Endodermal cell (in vitro differentiated cells): ENCODE data around the gene COLQ. TPM values are rescaled to one million over a fixed set of nuclear protein-coding genes. Genes with fewer than 3 reads are reported as not detected.

Experiments
- DNase-seq: peaks from one replicate; pipeline ENCODE4 v3.0.0-alpha.2; 2017
- H3K27ac ChIP-seq: 2 replicates; pipeline ENCODE4 v1.5.1; 2013; ENCODE audit warnings: mild to moderate bottlenecking, low read depth, low read length, moderate library complexity
- H3K27me3 ChIP-seq: 2 replicates; pipeline ENCODE4 v1.6.1; 2013; ENCODE audit warnings: mild to moderate bottlenecking, low read length, moderate library complexity; ENCODE audit not compliant: insufficient read depth, control insufficient read depth, poor library complexity, severe bottlenecking
- H3K36me3 ChIP-seq: 2 replicates; pipeline ENCODE4 v1.7.0; 2013; ENCODE audit warnings: mild to moderate bottlenecking, low read length, moderate library complexity; ENCODE audit not compliant: control insufficient read depth, insufficient read depth
- H3K4me1 ChIP-seq: one replicate; pipeline ENCODE4 v1.7.0; 2013; ENCODE audit warnings: low read length; ENCODE audit not compliant: control insufficient read depth, insufficient read depth
- H3K4me3 ChIP-seq: 2 replicates; pipeline ENCODE4 v1.5.1; 2013; ENCODE audit warnings: mild to moderate bottlenecking, low read length, moderate library complexity
- H3K9ac ChIP-seq: 2 replicates; pipeline ENCODE4 v1.6.1; 2013; ENCODE audit warnings: mild to moderate bottlenecking, low read length, moderate library complexity; ENCODE audit not compliant: poor library complexity, severe bottlenecking; ENCODE audit errors: extremely low read depth
- H3K9me3 ChIP-seq: 2 replicates; pipeline ENCODE4 v1.6.1; 2013; ENCODE audit warnings: mild to moderate bottlenecking, low read length, moderate library complexity; ENCODE audit not compliant: control insufficient read depth
- H3K27ac Mint-ChIP-seq: 2 replicates; pipeline ENCODE4 v1.8.0; 2020; ENCODE audit warnings: mixed read lengths
- H3K27me3 Mint-ChIP-seq: 2 replicates; pipeline ENCODE4 v1.8.0; 2021; ENCODE audit warnings: mild to moderate bottlenecking, mixed read lengths; ENCODE audit not compliant: insufficient read depth
- H3K36me3 Mint-ChIP-seq: 2 replicates; pipeline ENCODE4 v1.8.0; 2020; ENCODE audit warnings: low read depth, mixed read lengths
- H3K4me1 Mint-ChIP-seq: 2 replicates; pipeline ENCODE4 v1.8.0; 2020; ENCODE audit warnings: mixed read lengths
- H3K4me3 Mint-ChIP-seq: 2 replicates; pipeline ENCODE4 v1.8.0; 2020; ENCODE audit warnings: mild to moderate bottlenecking, moderate library complexity, mixed read lengths
- H3K9me3 Mint-ChIP-seq: 2 replicates; pipeline ENCODE4 v1.8.0; 2020; ENCODE audit warnings: mild to moderate bottlenecking, mixed read lengths
- CTCF ChIP-seq: fragments of 200-600 bp; sonication (generic); conservative IDR thresholded peaks from 2 replicates; pipeline ENCODE4 v1.5.0; 2021; ENCODE audit warnings: antibody characterized with exemption, mild to moderate bottlenecking
- WGBS, 2 experiments: methylation state at CpG; one replicate each; pipeline versions ENCODE4 v1.1.5 to v1.1.7; 2013; ENCODE audit warnings: missing lambda C conversion rate in 2 of 2, mixed read lengths in 1 of 2; ENCODE audit not compliant: insufficient coverage in 1 of 2, insufficient read length in 1 of 2; 5-methylcytosine and 5-hydroxymethylcytosine counted together
- total RNA-seq, 2 donors: library from RNA; stranded (reverse); fragmentation: NEBNext Ultra II Directional in 1 of 2; extraction: Animal tissue kit (Norgen Biotek cat#: 25700) in 1 of 2; gene quantifications; 2 replicates in 1 of 2; 3 replicates in 1 of 2; pipeline ENCODE4 v1.2.1, GENCODE V29; 2021

COLQ gene
- total RNA-seq, 2 donors from 2014 or later = 3.1 to 7.3 TPM

GRCh38 chr3:15525790-15526189 is 4.3 kb upstream of the COLQ start:
- H3K27ac Mint-ChIP-seq = no peak overlapping the region
- no peaks in the 10 kb centered on the region for H3K36me3 ChIP-seq
- H3K4me1 ChIP-seq = no peaks in the 10 kb centered on the region
- WGBS, 2 experiments = no CpG with 5 or more reads among the region's 1 CpG
- no peaks in the 10 kb centered on the region for H3K36me3 Mint-ChIP-seq
- no peak overlapping the region for H3K9ac ChIP-seq
- no peaks in the 10 kb centered on the region for H3K27me3 ChIP-seq
- H3K9me3 Mint-ChIP-seq = no peaks in the 10 kb centered on the region
- H3K4me3 ChIP-seq = no peak overlapping the region
- no peaks in the 10 kb centered on the region for H3K9me3 ChIP-seq
- H3K4me3 Mint-ChIP-seq = no peak overlapping the region
- H3K4me1 Mint-ChIP-seq = peaks cover 24% of the 10 kb centered on the region
- DNase-seq = no peak
- no peak overlapping the region for H3K27ac ChIP-seq
- TF ChIP-seq CTCF = no peak
- no peaks in the 10 kb centered on the region for H3K27me3 Mint-ChIP-seq

DNA sequence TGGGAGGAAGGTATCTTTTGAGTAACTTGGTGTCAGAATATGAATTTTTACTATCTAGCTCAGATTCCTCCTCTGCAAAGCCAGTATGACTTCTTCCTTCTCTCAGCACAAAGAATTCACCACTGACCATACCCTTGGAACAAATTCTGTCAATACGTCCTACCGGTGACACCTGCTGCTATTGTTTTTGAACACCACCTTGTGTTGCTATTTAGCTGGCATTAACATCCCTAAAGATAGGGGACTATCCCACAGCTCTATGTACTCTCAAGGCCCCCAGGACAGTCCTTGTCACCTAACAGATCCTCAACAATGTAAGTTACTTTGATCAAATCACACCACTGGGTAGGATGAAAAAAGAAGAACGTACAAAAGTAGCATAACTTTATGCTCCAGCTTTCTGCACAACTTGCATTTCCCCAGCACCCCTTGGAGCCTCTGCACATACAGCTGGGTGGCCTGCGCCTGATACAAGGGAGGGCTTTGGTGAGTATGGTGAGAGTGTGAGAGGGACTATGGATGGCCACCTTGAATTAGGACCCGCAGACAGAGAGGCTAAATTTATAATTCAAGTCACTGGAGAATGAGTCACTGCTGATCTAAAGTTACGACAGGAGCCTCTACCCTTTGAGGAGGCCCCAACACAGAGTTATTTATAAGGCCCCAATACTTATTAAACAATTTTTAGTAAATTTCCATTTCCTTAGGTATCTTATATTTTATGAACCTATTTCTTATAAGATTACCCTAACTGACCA is 2.3 kb upstream of the COLQ start:
- Histone ChIP-seq H3K9me3 (no peaks in the 10 kb centered on the region), H3K9ac (no peak overlapping the region), H3K4me3 (no peak overlapping the region), H3K27me3 (no peaks in the 10 kb centered on the region), H3K4me1 (no peaks in the 10 kb centered on the region), H3K36me3 (no peaks in the 10 kb centered on the region), H3K27ac (no peak overlapping the region)
- H3K27ac Mint-ChIP-seq = no peak overlapping the region
- WGBS, 2 experiments = 70 to 74% methylated on average over 5 to 6 of the region's 6 CpGs
- no peak overlapping the region for H3K4me3 Mint-ChIP-seq
- no peak for TF ChIP-seq CTCF
- no peak for DNase-seq
- no peaks in the 10 kb centered on the region for H3K36me3 Mint-ChIP-seq
- H3K4me1 Mint-ChIP-seq = peaks cover 18% of the 10 kb centered on the region
- no peaks in the 10 kb centered on the region for H3K9me3 Mint-ChIP-seq
- H3K27me3 Mint-ChIP-seq = no peaks in the 10 kb centered on the region

GRCh38 chr3:15522016-15522415 is 510 bp upstream of the COLQ start:
- peaks cover 18% of the 10 kb centered on the region for H3K4me1 Mint-ChIP-seq
- no peak overlapping the region for H3K27ac ChIP-seq

More at GRCh38 chr3:15522016-15522415, 510 bp upstream of the COLQ start:
- Histone ChIP-seq H3K4me1 (no peaks in the 10 kb centered on the region), H3K9ac (no peak overlapping the region), H3K9me3 (no peaks in the 10 kb centered on the region), H3K4me3 (no peak overlapping the region), H3K27me3 (no peaks in the 10 kb centered on the region), H3K36me3 (no peaks in the 10 kb centered on the region)
- Mint-ChIP-seq H3K9me3 (no peaks in the 10 kb centered on the region), H3K27me3 (no peaks in the 10 kb centered on the region), H3K36me3 (no peaks in the 10 kb centered on the region), H3K4me3 (no peak overlapping the region), H3K27ac (no peak overlapping the region)
- TF ChIP-seq CTCF = no peak
- DNase-seq = no peak
